Endothelial cell of umbilical vein (primary cell): ENCODE measurements around the gene ADARB2. TPM values are rescaled to one million over a fixed set of nuclear protein-coding genes. Genes with fewer than 3 reads are reported as not detected.

Source experiments
- BruUV-seq: library from RNA; stranded (reverse); fragments of 400-500 nt; replicated peaks from 2 replicates; lab custom pipeline; 2021; lab: Mats Ljungman, UMichigan
- CTCF ChIA-PET: fragments of 300-600, 350-600 bp; sonication (Branson Sonifier 250); formaldehyde crosslinking; loops from one replicate; lab custom pipeline; 2021; ENCODE audit warnings: antibody characterized with exemption, inconsistent platforms; lab: Charles Lee
- POLR2A ChIA-PET: fragments of 300-600, 350-600 bp; sonication (Branson Sonifier 250); formaldehyde crosslinking; loops from one replicate; lab custom pipeline; 2021; ENCODE audit warnings: antibody characterized with exemption, inconsistent platforms; lab: Charles Lee
- DNase-seq: peaks from one replicate; pipeline ENCODE4 v3.0.0-alpha.2; 2011; ENCODE audit warnings: low read depth, low spot score
- FAIRE-seq: peaks from 2 replicates; lab custom pipeline; 2011; peaks lifted over from hg19 to GRCh38; lab: Jason Lieb, UNC
- H2AFZ ChIP-seq: 2 replicates; pipeline ENCODE4 v1.6.0; 2012; ENCODE audit warnings: low read depth, low read length, control low read depth, inconsistent platforms
- H3K27ac ChIP-seq: 2 replicates; pipeline ENCODE4 v1.5.1; 2011; ENCODE audit warnings: low read depth, mild to moderate bottlenecking, control low read depth, low read length, moderate library complexity; ENCODE audit not compliant: insufficient read depth
- H3K27me3 ChIP-seq, 2 experiments: 2 replicates each; pipeline versions ENCODE4 v1.6.0 to v1.6.1; 2011; ENCODE audit warnings: low read length in 2 of 2, mixed read lengths in 1 of 2; ENCODE audit not compliant: control insufficient read depth in 2 of 2, insufficient read depth in 2 of 2
- H3K36me3 ChIP-seq, 2 experiments: 2 replicates in 1 of 2; 3 replicates in 1 of 2; pipeline ENCODE4 v1.5.1; 2011; ENCODE audit warnings: low read length in 2 of 2, mild to moderate bottlenecking in 1 of 2, moderate library complexity in 1 of 2; ENCODE audit not compliant: control insufficient read depth in 2 of 2, insufficient read depth in 2 of 2; ENCODE audit errors: extremely low read depth in 1 of 2
- H3K4me1 ChIP-seq: 3 replicates; pipeline ENCODE4 v1.5.1; 2011; ENCODE audit warnings: mild to moderate bottlenecking, low read length; ENCODE audit not compliant: control insufficient read depth, insufficient read depth; ENCODE audit errors: extremely low read depth
- H3K4me2 ChIP-seq: 2 replicates; pipeline ENCODE4 v1.6.1; 2011; ENCODE audit warnings: low read length, control low read depth, mixed read lengths; ENCODE audit not compliant: insufficient read depth
- H3K4me3 ChIP-seq, 3 experiments: fragments of 200-600 bp in 1 of 3; sonication (generic), shearing (Covaris generic) in 1 of 3; replicated peaks in 1 of 3; 2 replicates each; pipeline ENCODE4 v1.5.1; 2011 to 2016; ENCODE audit warnings: control low read depth in 3 of 3, low read length in 3 of 3, mild to moderate bottlenecking in 2 of 3, inconsistent platforms in 1 of 3, low read depth in 1 of 3, moderate library complexity in 1 of 3; ENCODE audit not compliant: insufficient read depth in 1 of 3
- H3K79me2 ChIP-seq: 2 replicates; pipeline ENCODE4 v1.6.0; 2012; ENCODE audit warnings: low read length, inconsistent platforms; ENCODE audit not compliant: control insufficient read depth, insufficient read depth
- H3K9ac ChIP-seq: replicated peaks from 2 replicates; pipeline ENCODE3; 2011; ENCODE audit warnings: low read length, control low read depth; ENCODE audit not compliant: insufficient read depth; ENCODE audit errors: extremely low read depth
- H3K9me1 ChIP-seq: replicated peaks from 3 replicates; pipeline ENCODE4 v1.6.0; 2011; ENCODE audit warnings: mild to moderate bottlenecking, low read length; ENCODE audit not compliant: control insufficient read depth, insufficient read depth; ENCODE audit errors: extremely low read depth
- H3K9me3 ChIP-seq: replicated peaks from 2 replicates; pipeline ENCODE4 v1.5.1; 2012; ENCODE audit warnings: low read length, inconsistent platforms; ENCODE audit not compliant: control insufficient read depth, insufficient read depth
- H4K20me1 ChIP-seq: replicated peaks from 2 replicates; pipeline ENCODE3; 2011; ENCODE audit warnings: mild to moderate bottlenecking, low read length; ENCODE audit not compliant: control insufficient read depth, insufficient read depth; ENCODE audit errors: extremely low read depth
- EZH2 ChIP-seq: IDR thresholded peaks from 2 replicates; pipeline ENCODE4 v1.6.1; 2012; ENCODE audit warnings: borderline replicate concordance, low read depth, mild to moderate bottlenecking, moderate library complexity, low read length, inconsistent platforms; ENCODE audit not compliant: severe bottlenecking
- FOS ChIP-seq: IDR thresholded peaks from 2 replicates; pipeline ENCODE4 v1.6.1; 2011; ENCODE audit warnings: mild to moderate bottlenecking, low read length, moderate library complexity, borderline replicate concordance; ENCODE audit not compliant: insufficient read depth
- GATA2 ChIP-seq: IDR thresholded peaks from 2 replicates; pipeline ENCODE4 v1.7.0; 2011; ENCODE audit warnings: low read depth, mild to moderate bottlenecking, moderate library complexity, mixed read lengths, low read length; ENCODE audit not compliant: insufficient read length, insufficient read depth
- JUN ChIP-seq: IDR thresholded peaks from 2 replicates; pipeline ENCODE4 v1.6.1; 2011; ENCODE audit warnings: borderline replicate concordance, low read depth; ENCODE audit not compliant: insufficient read length, insufficient read depth
- MYC ChIP-seq: IDR thresholded peaks from one replicate; pipeline ENCODE4 v1.6.1; 2011; ENCODE audit warnings: mild to moderate bottlenecking, low read depth, low read length
- POLR2A ChIP-seq: IDR thresholded peaks from 2 replicates; pipeline ENCODE4 v1.6.1; 2012; ENCODE audit warnings: low read depth, mild to moderate bottlenecking, control low read depth, low read length
- POLR2AphosphoS5 ChIP-seq: IDR thresholded peaks from 2 replicates; pipeline ENCODE4 v1.6.1; 2012; ENCODE audit warnings: low read depth, mild to moderate bottlenecking, control low read depth, low read length, moderate library complexity; ENCODE audit not compliant: insufficient read depth
- dilution Hi-C: fragments of 300-500 bp; cut with MboI; formaldehyde crosslinking; loops from one replicate; pipeline ENCODE4 v1.15.0; 2019; ENCODE audit warnings: low sequenced_read_pairs; ENCODE audit not compliant: extremely low pct_ligation_motif_present
- intact Hi-C: fragments of 100-400 bp; cut with micrococcal nuclease; formaldehyde crosslinking; loops from one replicate; pipeline ENCODE4 v1.10.0; 2022
- polyA plus RNA-seq, 4 experiments: library from polyadenylated mRNA; depleted of rRNA in 3 of 4; stranded (reverse) in 3 of 4; unstranded in 1 of 4; fragments of >200 nt; gene quantifications; 2 replicates each; pipeline versions ENCODE4 v1.2.1 to v1.2.3, GENCODE V29; 2011 to 2012; ENCODE audit warnings: missing spikeins in 1 of 4
- total RNA-seq: library from RNA; stranded (reverse); gene quantifications from 2 replicates; pipeline ENCODE4 v1.2.3, GENCODE V29; 2021
- TF ChIP-seq, protein P1 (sequence below), 2 donors: IDR thresholded peaks; 1 replicate in 1 of 2; 2 replicates in 1 of 2; pipeline ENCODE4 v1.5.1; 2011; ENCODE audit warnings: low read length in 2 of 2, mild to moderate bottlenecking in 2 of 2, moderate library complexity in 2 of 2, control low read depth in 1 of 2, inconsistent platforms in 1 of 2, low read depth in 1 of 2; ENCODE audit not compliant: insufficient read depth in 1 of 2; ENCODE audit errors: extremely low read depth in 1 of 2
- TF ChIP-seq, protein P2 (sequence below): IDR thresholded peaks from 2 replicates; pipeline ENCODE4 v1.6.1; 2011; ENCODE audit not compliant: insufficient read depth, insufficient read length

The ADARB2 gene
- total and polyA plus RNA-seq, 2 donors (not counting 3 experiments of a cell fraction or from before 2014, with no cell fraction given), result not detected

DNA sequence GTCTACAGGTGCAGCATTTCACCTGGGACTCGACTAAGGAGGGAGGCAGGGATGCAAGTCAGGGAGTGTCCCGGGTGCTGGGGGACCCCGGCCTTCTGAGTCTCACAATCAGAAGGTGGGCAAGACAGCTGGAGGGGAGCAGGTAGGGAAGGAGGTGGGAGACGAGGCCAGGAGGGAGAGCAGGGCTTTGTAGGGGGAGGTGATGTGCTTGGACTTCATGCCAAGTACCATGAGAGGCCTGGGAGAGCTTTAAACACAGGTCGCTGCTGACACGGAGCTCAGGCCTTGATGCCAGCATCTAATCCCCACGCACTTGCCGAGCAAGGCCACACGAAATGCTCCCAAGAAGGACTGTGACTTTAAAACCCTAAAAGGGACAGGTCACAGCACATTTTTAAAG, 244.7 kb downstream of the ADARB2 start:
- no peak for DNase-seq
- TF ChIP-seq FOS (no peak), POLR2A (no peak), MYC (no peak), JUN (no peak), EZH2 (no peak), GATA2 (no peak), POLR2AphosphoS5 (no peak)
- TF ChIP-seq, protein P1, sequence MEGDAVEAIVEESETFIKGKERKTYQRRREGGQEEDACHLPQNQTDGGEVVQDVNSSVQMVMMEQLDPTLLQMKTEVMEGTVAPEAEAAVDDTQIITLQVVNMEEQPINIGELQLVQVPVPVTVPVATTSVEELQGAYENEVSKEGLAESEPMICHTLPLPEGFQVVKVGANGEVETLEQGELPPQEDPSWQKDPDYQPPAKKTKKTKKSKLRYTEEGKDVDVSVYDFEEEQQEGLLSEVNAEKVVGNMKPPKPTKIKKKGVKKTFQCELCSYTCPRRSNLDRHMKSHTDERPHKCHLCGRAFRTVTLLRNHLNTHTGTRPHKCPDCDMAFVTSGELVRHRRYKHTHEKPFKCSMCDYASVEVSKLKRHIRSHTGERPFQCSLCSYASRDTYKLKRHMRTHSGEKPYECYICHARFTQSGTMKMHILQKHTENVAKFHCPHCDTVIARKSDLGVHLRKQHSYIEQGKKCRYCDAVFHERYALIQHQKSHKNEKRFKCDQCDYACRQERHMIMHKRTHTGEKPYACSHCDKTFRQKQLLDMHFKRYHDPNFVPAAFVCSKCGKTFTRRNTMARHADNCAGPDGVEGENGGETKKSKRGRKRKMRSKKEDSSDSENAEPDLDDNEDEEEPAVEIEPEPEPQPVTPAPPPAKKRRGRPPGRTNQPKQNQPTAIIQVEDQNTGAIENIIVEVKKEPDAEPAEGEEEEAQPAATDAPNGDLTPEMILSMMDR (IDR thresholded peaks at IDR 0.05; ENCODE audit: extremely low read depth in 1 of 2, insufficient read depth in 1 of 2, low read depth in 1 of 2, low read length in 2 of 2), result no peak
- TF ChIP-seq, protein P2, sequence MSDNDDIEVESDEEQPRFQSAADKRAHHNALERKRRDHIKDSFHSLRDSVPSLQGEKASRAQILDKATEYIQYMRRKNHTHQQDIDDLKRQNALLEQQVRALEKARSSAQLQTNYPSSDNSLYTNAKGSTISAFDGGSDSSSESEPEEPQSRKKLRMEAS, result no peak
- no peaks in the 10 kb centered on the region for H3K4me1 ChIP-seq
- H3K9ac ChIP-seq, result no peak overlapping the region
- H3K4me2 ChIP-seq, result no peak overlapping the region
- no peaks in the 10 kb centered on the region for H3K9me1 ChIP-seq
- ChIA-PET CTCF (no interaction called here), POLR2A (no interaction called here)
- dilution Hi-C loops (no loop called here), intact Hi-C loops (no loop called here)
- no peak overlapping the region for H3K4me3 ChIP-seq
- FAIRE-seq, result no peak
- H4K20me1 ChIP-seq, result no peaks in the 10 kb centered on the region
- no TSS peak for BruUV-seq
- no peak overlapping the region for H2AFZ ChIP-seq
- no peaks in the 10 kb centered on the region for H3K27me3 ChIP-seq
- no peaks in the 10 kb centered on the region for H3K36me3 ChIP-seq
- H3K79me2 ChIP-seq, result no peaks in the 10 kb centered on the region
- H3K9me3 ChIP-seq, result peaks cover 7% of the 10 kb centered on the region
- H3K27ac ChIP-seq, result no peak overlapping the region
